Kidney tubule cell (primary cell): Measurements from ENCODE around the gene SLC12A3.
A peak's percentile ranks its signal among the peaks of the same experiment; 100 is the strongest.

Experiments used
- DNase-seq: peaks from one replicate; pipeline ENCODE4 v3.0.0-alpha.2; 2018; ENCODE audit warnings: low spot score

SLC12A3 gene

DNA sequence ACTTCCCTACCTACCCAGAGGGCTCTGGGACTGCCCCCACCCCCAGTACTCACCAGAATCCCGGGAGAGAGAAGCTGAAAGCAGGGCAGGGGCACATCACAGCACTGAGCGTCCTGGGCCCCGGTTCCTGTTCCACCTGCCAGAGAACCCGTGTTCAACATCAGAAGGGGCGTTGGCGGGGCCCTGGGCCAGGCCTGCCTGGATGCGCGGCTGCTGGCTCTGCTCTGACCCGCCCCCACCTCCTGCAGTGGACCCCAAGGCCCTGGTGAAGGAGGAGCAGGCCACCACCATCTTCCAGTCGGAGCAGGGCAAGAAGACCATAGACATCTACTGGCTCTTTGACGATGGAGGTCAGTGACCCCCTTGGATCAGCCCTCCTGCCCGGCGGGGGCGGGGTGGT lies 27.7 kb downstream of the SLC12A3 start:
- no peak for DNase-seq

DNA sequence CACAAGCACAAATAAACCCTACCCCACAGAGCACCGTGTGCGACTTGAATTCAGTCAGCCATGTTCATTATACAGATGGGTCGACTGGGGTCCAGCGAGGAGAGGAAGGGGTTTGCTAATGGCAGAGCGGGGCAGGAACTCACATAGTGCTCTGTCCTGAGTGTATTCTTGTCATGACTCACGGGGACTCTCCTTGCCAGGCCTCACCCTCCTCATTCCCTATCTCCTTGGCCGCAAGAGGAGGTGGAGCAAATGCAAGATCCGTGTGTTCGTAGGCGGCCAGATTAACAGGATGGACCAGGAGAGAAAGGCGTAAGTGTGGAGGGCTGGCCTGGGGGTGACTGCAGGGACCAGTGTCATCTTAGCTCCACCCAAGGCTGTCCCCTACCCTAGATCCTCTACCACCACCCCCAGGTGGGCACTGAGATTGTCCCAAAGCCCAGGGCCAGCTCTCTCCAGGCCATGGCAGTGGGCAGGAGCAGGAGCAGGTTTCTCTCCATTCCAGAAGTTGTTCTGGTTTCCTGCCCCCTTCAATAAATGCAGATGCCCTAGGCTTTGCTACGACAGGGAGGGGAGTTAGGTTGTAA lies 29.4 kb downstream of the SLC12A3 start:
- no peak for DNase-seq

DNA sequence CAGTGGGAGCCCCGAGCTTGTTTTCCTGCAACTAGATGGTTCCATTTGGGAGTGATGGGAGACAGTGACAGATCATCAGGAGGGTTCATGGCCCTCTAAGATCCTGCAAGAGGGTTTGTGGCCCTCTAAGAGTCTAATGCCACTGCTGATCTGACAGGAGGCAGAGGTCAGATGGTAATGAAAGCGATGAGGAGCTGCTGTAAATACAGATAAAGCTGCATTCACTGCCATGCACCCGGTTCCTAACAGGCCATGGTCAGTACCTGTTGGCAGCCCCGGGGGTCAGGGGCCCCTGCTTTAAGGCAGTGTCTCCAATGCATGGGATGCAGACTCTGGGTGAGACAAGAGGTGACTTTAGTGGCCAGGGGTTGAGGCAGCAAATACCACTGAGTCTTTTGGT lies 30.8 kb downstream of the SLC12A3 start:
- DNase-seq: no peak

DNA sequence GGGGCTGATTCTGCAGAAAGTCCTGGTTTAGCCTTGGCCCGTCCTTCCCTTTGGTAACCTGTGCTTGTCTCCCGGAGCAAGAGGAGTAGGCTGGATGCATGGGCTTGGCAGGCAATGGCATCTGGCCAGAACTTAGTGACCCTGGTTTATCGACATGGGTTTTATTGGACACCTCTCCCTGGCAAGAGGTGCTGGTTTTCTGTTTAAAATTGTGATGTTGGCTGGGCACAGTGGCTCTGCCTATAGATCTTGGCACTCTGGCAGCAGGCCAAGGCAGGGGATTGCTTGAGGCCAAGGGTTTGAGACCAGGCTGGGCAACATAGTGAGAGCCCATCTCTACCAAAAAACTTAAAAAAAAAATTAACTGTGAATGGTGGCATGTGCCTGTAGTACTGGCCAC lies 31.2 kb downstream of the SLC12A3 start:
- DNase-seq: no peak

DNA sequence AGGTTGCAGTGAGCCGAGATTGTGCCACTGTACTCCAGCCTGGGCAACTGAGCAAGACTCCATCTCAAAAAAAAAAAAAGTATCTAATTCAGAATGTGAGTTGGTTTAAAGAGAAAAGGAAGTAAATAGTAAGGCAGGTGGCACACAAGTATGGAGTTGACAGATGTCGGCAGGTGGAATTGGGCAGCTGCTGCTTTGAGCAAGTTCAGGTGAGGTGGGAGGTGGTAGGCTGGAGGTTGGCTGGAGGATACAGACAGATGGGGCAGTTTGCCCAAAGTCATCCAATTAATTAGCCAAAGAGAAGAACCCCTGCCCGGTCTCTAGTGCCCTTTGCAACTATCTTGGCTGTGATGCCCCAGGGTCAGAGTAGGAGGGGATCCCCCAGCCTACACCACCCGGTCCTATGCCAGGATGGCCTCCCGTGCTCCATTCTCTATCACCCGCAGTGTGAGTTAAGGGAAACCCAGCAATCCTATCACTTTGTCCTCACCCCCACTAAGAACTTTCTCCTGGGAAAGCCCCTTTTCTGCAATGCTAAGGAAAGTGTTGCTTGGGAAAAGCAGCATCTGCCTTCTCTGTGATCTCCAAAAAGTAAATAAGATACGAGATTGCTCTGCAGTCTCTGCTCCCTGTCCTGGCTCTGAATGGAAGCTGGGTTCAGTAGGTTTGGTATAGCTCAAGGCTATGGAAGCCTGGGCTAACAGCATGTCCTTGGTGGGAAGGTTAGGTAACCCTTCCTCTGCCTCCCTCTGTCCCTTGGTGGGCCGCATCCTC lies 32.2 kb downstream of the SLC12A3 start:
- DNase-seq: no peak

DNA sequence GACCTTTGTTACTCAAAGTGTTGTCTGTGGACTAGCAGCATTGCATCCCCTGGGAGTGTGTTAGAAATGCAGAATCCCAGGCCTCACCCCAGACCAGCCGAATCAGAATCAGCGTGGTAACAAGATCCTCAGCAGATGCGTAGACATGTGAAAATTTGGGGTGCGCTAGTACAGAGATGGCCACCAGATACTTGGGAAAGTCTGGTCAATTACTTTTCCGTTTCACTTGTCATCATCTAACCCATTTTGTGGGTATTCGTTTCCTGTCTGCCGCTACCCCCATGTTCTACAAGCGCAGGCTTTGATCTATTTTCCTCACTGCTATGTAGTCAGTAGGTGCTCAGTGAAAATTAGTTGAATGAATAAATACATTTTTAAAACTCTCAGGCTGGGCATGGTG lies 33.8 kb downstream of the SLC12A3 start:
- no peak for DNase-seq

DNA sequence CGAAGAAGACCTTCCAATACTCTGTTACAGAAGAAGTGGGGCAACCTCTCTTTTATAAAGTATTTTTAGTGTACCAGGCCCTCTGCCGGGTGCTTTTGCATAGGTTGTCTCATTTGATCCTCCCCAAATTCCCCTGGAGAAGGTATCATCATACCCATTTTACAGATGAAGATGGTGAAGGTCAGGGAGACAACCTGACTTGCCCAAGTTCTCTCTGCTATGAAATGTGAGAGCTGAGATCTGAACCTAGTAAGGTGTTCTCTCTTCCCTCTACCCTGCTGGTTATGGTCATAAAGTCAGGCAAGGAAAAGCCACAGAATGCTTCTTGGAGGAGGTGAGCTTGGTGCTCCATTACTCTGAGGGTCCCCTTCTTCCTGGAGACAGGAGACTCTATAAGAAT lies 38.9 kb downstream of the SLC12A3 start:
- no peak for DNase-seq

DNA sequence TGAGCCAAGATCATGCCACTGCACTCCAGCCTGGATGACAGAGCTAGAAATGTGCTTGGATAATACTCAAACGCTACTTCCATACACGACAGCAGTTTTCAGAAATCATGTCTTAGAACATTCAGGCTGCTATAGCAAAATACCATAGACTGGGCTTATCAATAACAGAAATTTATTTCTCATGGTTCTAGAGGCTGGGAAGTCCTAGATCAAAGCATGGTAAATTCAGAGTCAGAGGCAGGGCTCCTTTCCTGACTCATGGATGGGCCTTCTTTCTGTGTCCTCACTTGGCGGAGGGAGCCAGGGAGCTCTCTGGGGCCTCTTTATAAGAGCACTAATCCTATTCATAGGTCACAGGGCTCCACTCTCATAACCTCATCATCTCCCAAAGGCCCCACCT lies 42.4 kb downstream of the SLC12A3 start:
- no peak for DNase-seq

DNA sequence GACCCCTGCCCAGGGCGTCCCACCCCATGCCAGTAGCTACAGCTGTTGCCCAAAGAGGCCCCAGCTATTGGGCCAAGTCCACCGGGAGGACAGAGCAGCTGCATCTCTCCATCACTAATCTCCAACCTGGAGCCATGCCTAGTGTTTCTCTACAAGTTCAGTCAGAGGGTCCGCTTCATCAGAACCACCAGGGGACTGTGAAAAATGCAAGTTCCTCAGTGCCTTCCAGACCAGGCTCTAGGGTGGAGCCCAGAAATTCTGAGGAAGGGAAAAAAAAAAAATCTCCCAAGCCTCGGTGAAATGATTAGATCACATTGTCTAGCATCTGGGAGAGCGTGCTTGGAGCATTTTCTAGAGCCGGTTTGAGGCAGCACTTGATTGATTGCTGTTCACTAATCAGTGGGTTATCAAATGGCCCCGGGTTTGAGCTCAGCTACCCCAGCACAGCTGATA lies 44.5 kb downstream of the SLC12A3 start:
- DNase-seq: no peak

DNA sequence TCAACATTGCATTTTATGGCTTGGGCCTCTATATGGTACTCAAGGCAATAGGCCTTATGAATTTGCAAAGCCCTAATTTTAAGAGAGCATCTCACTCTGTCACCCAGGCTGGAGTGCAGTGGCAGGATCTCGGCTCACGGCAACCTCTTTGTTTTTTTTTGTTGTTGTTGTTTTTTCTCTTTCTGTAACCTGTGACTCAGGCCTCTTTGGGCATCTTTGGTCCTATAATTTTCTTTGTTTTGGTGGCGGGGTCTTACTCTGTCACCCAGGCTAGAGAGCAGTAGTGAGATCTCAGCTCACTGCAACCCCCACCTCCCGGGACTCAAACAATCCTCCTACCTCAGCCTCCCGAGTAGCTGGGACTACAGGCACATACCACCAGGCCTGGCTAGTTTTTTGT lies 45.1 kb downstream of the SLC12A3 start:
- DNase-seq: no peak

DNA sequence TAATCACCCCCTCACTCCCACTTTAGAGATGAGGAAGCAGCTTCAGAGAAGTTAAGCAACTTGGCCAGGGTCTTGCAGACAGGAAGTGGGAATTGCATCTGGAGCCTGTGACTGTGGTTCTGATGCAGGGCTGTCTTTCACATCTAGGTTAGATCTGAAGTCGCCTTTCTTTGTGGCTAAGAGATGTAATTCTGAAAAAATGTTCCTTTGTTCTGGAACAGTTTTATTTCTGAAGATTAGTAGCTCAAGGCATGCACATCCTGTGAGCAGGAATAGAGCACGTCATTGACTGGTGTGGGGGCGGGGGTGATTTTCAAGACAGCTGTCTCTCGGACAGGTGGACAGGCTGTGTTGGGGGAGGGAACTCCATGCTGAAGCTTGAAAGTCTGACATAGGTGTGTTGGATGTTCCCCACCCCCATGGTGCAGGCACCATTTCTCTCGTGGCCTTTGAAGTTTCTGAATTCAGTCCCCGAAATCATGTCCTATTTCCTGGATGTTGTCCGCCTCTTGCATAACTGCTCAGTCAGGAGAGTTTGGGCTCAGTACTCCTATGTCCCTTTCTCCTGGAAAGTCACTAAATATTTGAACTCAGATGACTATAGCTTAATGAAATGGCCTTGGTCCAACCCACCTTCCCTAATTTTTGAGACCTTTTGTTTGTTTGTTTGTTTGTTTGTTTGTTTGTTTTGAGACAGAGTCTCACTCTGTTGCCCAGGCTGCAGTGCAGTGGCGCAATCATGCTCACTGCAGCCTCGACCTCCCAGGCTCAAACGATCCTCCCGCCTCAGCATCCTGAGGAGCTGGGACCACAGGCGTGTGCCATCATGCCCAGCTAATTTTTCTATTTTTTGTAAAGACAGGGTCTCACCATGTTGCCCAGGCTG lies 45.9 kb downstream of the SLC12A3 start:
- peak; percentile 70 for DNase-seq

DNA sequence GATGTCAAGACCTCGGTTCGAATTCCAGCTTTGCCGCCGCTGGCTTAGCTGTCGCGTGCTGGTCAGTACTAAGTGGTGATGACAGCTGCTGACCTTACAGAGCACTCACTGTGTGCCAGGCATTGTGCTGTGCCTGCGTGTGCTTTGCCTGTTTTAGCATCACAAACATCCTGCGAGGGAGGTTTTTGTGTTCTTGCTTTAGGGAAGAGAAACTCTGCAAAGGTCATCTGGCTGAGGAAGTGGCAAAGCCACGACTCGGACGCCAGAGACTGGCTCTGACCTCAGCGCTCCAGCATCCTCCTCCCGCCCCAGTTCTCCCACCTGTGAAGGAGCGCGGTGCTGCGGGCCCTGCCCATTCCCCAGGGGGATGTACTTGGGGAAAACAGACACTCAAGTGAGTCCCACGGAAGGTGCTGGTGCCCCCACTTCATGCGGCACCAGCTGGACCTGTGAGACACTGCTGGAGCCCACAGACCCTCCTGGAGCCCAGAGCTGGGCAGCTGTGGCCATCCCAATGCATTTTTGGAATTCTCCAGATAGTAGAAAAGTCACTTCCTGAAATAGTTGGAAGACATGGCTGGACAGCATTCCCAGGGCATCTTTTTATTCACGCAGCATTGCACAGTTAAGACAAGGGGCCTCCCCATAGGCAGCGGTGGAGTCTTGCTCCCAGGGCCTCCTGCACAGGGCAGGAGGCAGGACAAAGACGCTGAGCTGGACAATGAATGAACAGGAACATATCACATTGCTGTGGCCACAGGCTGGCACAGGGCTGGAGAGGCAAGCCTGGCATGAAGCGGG lies 47.0 kb downstream of the SLC12A3 start:
- peak; percentile 65 for DNase-seq

DNA sequence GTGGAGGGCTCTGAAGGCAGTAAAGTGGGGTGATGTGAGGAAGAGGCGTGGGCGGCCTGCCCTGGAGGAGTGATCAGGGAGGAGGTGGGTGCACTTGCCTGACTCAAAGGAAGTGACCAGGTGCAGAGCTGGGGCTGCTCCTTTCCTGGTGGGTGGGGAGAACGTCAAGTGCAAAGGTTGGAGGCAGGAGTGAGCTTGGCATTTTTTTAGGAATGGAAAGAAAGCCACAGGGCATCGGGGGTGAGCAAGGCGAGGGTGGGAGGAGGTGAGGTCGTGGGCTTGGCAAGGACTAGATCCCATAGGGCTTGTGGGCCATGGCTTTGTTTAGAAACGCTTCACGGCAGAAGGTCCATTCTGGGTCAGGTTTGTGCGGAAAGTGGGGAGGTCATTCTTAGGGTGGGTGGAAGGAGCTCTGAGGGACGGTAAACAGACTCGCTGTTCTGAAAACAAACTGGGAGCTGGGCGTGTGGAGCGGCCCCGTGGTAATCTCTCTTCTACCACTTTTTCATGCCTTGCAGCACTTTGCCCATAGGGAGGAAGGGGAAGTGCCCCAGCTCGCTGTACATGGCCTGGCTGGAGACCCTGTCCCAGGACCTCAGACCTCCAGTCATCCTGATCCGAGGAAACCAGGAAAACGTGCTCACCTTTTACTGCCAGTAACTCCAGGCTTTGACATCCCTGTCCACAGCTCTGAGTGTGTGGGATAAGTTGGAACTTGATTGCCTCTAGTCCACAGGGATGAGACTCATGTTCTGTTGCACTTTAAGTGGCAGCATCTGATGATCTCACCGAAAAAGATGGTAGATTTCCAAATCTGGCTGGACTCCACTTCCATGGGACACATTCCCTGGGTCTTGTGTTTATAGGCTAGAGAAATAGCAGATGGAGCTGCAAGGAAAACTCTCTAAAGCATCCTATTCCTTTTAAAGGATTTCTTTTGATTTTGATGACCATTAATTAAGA lies 48.0 kb downstream of the SLC12A3 start:
- DNase-seq: no peak

DNA sequence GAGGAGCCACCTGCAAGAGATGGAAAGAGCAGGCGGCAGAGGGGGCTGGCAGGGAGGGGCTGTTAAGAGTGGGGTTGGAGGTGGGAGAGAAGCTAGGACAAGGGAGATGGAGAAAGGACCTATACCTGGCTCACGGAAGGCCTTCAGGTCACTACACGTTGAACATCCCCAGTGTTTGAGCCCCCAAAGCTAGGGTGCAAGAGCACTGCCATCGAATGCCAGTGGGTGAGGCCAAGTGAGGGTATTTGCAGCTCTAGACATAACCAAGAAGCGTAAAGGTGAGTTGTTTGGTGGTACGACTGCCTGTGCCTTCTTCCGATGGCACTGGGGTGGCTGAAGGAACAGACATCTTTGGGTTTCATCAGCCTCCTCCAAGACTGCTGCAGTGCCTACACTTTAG lies 49.9 kb downstream of the SLC12A3 start:
- DNase-seq: no peak

DNA sequence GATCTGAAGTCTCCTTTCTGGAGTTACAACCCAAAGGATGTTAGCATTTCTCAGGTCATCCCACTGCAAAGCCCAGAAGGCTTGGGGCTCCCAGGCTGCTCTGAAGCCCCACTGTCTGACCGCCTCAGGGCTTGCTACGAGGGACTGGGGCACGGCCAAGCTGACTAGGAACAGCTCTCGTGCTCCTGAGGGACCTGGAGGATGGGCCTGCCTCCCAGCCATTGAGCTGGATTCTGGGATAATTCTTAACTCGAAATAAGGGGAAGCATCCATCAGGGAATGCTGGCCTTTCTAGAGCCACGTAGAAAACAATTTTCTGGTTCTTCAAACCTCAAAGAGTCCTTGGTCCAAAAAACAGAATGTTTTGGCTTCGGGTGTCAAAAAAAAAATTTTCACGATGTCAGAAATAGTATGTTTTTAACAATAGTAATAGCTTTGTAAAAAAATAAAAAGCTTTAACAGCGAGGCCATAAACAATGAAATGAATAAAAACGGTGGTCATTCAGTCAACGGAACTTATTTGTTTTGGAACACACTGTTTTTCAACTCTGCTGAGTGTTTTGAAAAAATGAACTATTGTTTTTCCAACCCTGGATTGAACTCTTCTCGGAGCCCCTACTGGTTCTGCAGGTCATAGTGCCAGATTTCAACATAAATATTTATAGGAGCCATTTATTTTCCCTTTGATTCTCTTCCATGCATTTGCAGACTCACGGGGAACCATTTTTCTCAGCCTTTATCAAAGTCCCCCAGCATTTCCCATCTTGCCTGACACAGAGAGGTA lies 50.5 kb downstream of the SLC12A3 start:
- no peak for DNase-seq

DNA sequence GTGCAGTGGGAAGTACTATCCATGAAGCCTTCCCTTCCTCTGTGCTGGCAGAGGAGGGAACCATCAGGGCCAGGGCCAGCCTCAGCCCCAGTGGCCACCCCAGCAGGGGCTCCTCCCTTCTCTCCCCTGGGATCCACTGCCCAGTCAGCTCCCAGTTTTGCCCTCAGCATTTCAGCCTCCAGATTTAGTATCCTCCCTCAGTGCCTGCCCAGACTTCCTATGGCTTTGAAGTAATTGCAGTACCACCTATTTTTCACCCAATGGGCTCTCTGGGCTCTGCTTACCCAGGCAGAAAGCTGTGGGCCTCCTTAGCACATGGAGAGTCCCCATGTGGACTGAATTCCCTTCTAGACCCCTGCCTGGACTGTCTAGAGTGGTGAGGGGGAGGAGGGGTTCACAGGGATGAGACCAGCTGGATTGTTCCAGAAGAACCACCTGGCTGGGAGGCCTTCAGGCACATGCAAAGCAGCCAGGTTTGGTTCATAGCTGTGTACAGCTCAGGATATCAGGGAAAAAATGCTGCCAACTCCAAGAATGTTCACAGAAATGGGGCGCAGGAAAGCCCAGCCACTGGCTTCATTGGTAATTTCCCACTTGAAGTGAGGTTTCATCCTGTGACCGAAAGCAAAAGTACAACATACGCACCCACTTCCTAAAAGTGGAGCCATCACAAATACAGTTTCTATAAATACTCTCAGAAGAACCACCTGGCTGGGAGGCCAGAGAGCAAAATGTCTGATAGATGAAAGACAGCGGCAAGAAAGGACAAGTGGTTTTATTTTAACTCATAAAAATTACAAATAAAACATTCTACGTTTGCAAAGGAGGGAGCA lies 51.8 kb downstream of the SLC12A3 start:
- DNase-seq: no peak

DNA sequence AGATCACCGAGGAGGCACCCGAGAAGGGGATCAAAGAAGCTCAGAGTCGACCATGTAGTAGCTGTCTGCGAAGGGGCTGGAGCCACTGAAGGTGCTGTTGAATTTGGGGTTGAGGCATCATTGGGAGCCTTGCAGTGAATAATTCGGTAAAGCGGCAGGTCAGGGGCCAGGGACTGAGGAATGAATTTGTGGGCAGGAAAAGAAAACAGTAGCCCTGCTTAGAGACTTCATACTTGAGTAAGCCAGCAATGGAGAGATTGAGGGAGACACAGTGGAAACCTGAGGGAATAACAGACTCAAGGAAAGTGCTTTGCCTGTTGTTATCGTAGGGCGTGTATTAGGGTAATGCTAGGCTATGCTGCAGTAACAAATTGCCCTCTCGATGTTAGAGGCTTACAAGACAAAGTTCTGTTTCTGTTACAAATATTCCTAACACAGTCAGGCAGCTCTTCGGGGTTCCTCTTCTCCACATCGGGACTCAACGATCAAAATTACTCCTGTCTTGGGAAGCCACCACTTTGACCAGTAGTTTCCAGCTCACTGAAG lies 53.5 kb downstream of the SLC12A3 start:
- DNase-seq: no peak

DNA sequence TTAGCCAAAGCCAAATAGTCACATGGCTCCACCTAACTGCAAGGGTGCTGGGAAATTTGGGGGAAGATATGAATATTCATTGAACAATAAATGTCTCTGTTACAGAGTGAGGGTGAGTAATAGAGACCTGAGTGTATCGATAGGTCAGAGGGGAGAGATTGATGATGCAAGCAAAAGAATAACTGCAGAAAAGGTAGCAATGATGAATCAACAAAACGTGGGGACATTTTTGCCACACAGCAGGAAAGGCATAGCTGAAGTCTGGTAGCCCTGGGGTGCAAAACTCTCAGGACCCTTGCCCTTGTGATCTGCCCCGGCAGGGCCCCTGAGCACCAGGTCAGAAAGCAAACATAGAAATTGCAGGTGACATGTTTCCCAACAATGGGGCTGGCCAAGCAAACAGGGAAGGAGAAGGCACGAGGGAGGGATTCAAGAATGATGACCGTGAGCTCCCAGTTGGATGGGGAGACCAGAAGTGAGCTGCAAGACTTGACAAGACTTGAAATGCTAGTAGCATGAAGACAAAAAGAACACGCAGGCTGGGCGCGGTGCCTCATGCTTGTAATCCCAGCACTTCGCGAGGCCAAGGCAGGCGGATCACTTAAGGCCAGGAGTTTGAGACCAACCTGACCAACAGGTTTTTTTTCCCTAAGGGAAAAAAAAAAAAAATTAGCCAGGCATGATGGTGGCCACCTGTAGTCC lies 54.2 kb downstream of the SLC12A3 start:
- no peak for DNase-seq
